GM23338 (cell line): ENCODE data around the gene ADRB2. TPM values are rescaled to one million over a fixed set of nuclear protein-coding genes. Genes with fewer than 3 reads are reported as not detected.

ENCODE experiments used
- ATAC-seq: fragments of 200-7000 bp; cut with Tn5 transposase; 3 replicates; pipeline ENCODE4 v1.9.1; 2020
- DNase-seq: peaks from one replicate; pipeline ENCODE4 v3.0.0-alpha.2; 2015; ENCODE audit warnings: low spot score
- H2AFZ ChIP-seq: fragments of 200-600 bp; sonication (generic); 2 replicates; pipeline ENCODE4 v1.8.0; 2016; ENCODE audit warnings: antibody characterized with exemption, mild to moderate bottlenecking, moderate library complexity
- H3F3A ChIP-seq: fragments of 200-600 bp; sonication (generic); replicated peaks from 2 replicates; pipeline ENCODE4 v1.8.0; 2017; ENCODE audit warnings: antibody characterized with exemption, mixed run types, low read depth
- H3K27ac ChIP-seq: fragments of 200-600 bp; sonication (generic); 2 replicates; pipeline ENCODE4 v1.6.1; 2016; ENCODE audit warnings: low read depth
- H3K27me3 ChIP-seq: fragments of 200-600 bp; sonication (generic); 2 replicates; pipeline ENCODE4 v1.8.0; 2016; ENCODE audit warnings: mild to moderate bottlenecking, mixed run types, moderate library complexity; ENCODE audit not compliant: insufficient read depth
- H3K36me3 ChIP-seq: fragments of 200-600 bp; sonication (generic); 2 replicates; pipeline ENCODE4 v1.8.0; 2016; ENCODE audit warnings: mild to moderate bottlenecking; ENCODE audit not compliant: insufficient read depth
- H3K4me1 ChIP-seq: fragments of 200-600 bp; sonication (generic); 2 replicates; pipeline ENCODE4 v1.8.0; 2016; ENCODE audit warnings: mild to moderate bottlenecking, moderate library complexity; ENCODE audit not compliant: insufficient read depth
- H3K4me2 ChIP-seq: fragments of 200-600 bp; sonication (generic); 2 replicates; pipeline ENCODE4 v1.7.1; 2017; ENCODE audit warnings: mixed run types
- H3K4me3 ChIP-seq: fragments of 200-600 bp; sonication (generic); 2 replicates; pipeline ENCODE4 v1.6.1; 2016; ENCODE audit warnings: mixed run types
- H3K79me2 ChIP-seq: fragments of 200-600 bp; sonication (generic); replicated peaks from 2 replicates; pipeline ENCODE4 v1.8.0; 2017; ENCODE audit warnings: mild to moderate bottlenecking; ENCODE audit not compliant: insufficient read depth
- H3K9me2 ChIP-seq: fragments of 200-600 bp; sonication (generic); 2 replicates; pipeline ENCODE4 v1.8.0; 2017; ENCODE audit not compliant: insufficient read depth
- H4K20me1 ChIP-seq: fragments of 200-600 bp; sonication (generic); replicated peaks from 2 replicates; pipeline ENCODE4 v1.8.0; 2017; ENCODE audit warnings: mild to moderate bottlenecking; ENCODE audit not compliant: insufficient read depth
- H3K27ac Mint-ChIP-seq: 2 replicates; pipeline ENCODE4 v1.8.0; 2020; ENCODE audit warnings: inconsistent platforms, mild to moderate bottlenecking, moderate library complexity, mixed read lengths
- H3K27me3 Mint-ChIP-seq: 3 replicates; pipeline ENCODE4 v1.8.0; 2022; ENCODE audit warnings: low read depth, mild to moderate bottlenecking, moderate library complexity, mixed read lengths, inconsistent platforms; ENCODE audit not compliant: insufficient read depth, poor library complexity
- H3K36me3 Mint-ChIP-seq: 3 replicates; pipeline ENCODE4 v1.8.0; 2021; ENCODE audit warnings: low read depth, mild to moderate bottlenecking, inconsistent platforms, moderate library complexity, mixed read lengths
- H3K4me1 Mint-ChIP-seq: 3 replicates; pipeline ENCODE4 v1.8.0; 2020; ENCODE audit warnings: mild to moderate bottlenecking, inconsistent platforms, mixed read lengths
- H3K4me3 Mint-ChIP-seq: 3 replicates; pipeline ENCODE4 v1.8.0; 2021; ENCODE audit warnings: moderate library complexity, mild to moderate bottlenecking, inconsistent platforms, mixed read lengths
- H3K9me3 Mint-ChIP-seq: 3 replicates; pipeline ENCODE4 v1.8.0; 2020; ENCODE audit warnings: moderate library complexity, mild to moderate bottlenecking, inconsistent platforms, mixed read lengths
- EZH2 ChIP-seq: fragments of 200-600 bp; sonication (generic); IDR thresholded peaks from one replicate; pipeline ENCODE4 v1.8.0; 2017; ENCODE audit warnings: antibody characterized with exemption, mild to moderate bottlenecking, low read depth; ENCODE audit not compliant: unreplicated experiment
- EZH2phosphoT487 ChIP-seq: fragments of 200-600 bp; sonication (generic); IDR thresholded peaks from one replicate; pipeline ENCODE4 v1.8.1; 2018; ENCODE audit warnings: antibody characterized with exemption; ENCODE audit not compliant: unreplicated experiment
- polyA plus RNA-seq: library from polyadenylated mRNA; unstranded; fragments of >200 nt; fragmentation: Nextera tagmentation; extraction: Ambion mirVana; gene quantifications from 2 replicates; pipeline ENCODE4 v1.2.1, GENCODE V29; 2016
- total RNA-seq: library from RNA; depleted of rRNA; stranded (reverse); fragments of >200 nt; shearing (Covaris generic); gene quantifications from 2 replicates; pipeline ENCODE4 v1.2.3, GENCODE V29; 2014
- TF ChIP-seq, protein P1 (sequence below): fragments of 250-450 bp; sonication (Bioruptor Pico); IDR thresholded peaks from 2 replicates; pipeline ENCODE4 v1.5.0; 2020; ENCODE audit warnings: mild to moderate bottlenecking, moderate library complexity
- TF ChIP-seq, protein P2 (sequence below): IDR thresholded peaks from 2 replicates; pipeline ENCODE4 v1.6.1; 2016; ENCODE audit warnings: antibody characterized with exemption
- TF ChIP-seq, protein P3 (sequence below), 2 experiments: fragments of 200-600 bp in 1 of 2; sonication (generic) in 1 of 2; conservative IDR thresholded peaks; 2 replicates each; pipeline versions ENCODE4 v1.5.1 to v1.6.1; 2016 to 2017; ENCODE audit warnings: antibody characterized with exemption in 2 of 2, low read depth in 2 of 2, mild to moderate bottlenecking in 2 of 2, moderate library complexity in 1 of 2

ADRB2 gene
- total and polyA plus RNA-seq, 2 experiments from 2014 or later: 0.44 to 1.3 TPM

DNA sequence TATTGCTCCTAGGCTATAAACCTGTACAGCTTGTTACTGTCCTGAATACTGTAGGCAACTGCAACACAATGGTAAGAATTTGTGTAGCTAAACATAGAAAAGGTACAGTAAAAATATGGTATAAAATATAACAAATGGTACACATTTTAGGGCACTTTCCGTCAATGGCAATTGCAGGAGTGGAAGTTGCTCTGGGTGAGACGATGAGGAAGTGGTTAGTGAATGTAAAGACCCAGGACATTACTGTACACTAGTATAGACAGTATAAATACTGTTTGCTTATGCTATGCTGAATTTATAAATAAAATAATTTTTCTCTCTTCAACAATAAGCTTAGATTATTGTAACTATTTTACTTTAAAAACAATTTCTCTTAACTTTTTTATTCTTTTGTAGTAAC, 15.6 kb upstream of the ADRB2 start (continued):
- TF ChIP-seq, protein P1, sequence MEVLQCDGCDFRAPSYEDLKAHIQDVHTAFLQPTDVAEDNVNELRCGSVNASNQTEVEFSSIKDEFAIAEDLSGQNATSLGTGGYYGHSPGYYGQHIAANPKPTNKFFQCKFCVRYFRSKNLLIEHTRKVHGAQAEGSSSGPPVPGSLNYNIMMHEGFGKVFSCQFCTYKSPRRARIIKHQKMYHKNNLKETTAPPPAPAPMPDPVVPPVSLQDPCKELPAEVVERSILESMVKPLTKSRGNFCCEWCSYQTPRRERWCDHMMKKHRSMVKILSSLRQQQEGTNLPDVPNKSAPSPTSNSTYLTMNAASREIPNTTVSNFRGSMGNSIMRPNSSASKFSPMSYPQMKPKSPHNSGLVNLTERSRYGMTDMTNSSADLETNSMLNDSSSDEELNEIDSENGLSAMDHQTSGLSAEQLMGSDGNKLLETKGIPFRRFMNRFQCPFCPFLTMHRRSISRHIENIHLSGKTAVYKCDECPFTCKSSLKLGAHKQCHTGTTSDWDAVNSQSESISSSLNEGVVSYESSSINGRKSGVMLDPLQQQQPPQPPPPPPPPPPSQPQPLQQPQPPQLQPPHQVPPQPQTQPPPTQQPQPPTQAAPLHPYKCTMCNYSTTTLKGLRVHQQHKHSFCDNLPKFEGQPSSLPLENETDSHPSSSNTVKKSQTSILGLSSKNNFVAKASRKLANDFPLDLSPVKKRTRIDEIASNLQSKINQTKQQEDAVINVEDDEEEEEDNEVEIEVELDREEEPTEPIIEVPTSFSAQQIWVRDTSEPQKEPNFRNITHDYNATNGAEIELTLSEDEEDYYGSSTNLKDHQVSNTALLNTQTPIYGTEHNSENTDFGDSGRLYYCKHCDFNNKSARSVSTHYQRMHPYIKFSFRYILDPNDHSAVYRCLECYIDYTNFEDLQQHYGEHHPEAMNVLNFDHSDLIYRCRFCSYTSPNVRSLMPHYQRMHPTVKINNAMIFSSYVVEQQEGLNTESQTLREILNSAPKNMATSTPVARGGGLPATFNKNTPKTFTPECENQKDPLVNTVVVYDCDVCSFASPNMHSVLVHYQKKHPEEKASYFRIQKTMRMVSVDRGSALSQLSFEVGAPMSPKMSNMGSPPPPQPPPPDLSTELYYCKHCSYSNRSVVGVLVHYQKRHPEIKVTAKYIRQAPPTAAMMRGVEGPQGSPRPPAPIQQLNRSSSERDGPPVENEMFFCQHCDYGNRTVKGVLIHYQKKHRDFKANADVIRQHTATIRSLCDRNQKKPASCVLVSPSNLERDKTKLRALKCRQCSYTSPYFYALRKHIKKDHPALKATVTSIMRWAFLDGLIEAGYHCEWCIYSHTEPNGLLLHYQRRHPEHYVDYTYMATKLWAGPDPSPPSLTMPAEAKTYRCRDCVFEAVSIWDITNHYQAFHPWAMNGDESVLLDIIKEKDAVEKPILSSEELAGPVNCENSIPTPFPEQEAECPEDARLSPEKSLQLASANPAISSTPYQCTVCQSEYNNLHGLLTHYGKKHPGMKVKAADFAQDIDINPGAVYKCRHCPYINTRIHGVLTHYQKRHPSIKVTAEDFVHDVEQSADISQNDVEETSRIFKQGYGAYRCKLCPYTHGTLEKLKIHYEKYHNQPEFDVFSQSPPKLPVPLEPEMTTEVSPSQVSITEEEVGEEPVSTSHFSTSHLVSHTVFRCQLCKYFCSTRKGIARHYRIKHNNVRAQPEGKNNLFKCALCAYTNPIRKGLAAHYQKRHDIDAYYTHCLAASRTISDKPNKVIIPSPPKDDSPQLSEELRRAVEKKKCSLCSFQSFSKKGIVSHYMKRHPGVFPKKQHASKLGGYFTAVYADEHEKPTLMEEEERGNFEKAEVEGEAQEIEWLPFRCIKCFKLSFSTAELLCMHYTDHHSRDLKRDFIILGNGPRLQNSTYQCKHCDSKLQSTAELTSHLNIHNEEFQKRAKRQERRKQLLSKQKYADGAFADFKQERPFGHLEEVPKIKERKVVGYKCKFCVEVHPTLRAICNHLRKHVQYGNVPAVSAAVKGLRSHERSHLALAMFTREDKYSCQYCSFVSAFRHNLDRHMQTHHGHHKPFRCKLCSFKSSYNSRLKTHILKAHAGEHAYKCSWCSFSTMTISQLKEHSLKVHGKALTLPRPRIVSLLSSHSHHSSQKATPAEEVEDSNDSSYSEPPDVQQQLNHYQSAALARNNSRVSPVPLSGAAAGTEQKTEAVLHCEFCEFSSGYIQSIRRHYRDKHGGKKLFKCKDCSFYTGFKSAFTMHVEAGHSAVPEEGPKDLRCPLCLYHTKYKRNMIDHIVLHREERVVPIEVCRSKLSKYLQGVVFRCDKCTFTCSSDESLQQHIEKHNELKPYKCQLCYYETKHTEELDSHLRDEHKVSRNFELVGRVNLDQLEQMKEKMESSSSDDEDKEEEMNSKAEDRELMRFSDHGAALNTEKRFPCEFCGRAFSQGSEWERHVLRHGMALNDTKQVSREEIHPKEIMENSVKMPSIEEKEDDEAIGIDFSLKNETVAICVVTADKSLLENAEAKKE (CRISPR knock-in tag): no peak
- TF ChIP-seq, protein P2, sequence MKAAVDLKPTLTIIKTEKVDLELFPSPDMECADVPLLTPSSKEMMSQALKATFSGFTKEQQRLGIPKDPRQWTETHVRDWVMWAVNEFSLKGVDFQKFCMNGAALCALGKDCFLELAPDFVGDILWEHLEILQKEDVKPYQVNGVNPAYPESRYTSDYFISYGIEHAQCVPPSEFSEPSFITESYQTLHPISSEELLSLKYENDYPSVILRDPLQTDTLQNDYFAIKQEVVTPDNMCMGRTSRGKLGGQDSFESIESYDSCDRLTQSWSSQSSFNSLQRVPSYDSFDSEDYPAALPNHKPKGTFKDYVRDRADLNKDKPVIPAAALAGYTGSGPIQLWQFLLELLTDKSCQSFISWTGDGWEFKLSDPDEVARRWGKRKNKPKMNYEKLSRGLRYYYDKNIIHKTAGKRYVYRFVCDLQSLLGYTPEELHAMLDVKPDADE: no peak

DNA sequence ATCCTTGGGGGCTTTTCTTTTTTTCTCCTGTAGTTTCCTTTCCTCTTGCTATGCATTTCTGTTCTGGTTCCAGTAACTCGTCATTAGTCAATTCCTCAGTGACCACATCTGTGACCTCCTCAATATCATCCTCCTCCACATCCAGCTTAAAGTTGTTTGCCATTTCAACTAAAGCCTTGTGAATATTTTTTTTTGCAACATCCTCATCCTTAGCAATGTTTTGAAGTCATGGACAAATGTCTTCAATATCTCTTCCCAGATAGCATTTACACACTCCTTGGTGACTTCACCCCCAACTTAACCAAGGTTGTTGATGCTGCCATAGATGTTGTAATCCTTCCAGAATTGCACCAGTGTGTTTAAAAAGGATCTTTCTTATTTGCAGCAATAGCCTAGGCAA, 14.7 kb upstream of the ADRB2 start:
- Histone ChIP-seq H3K36me3 (no peaks in the 10 kb centered on the region), H3K9me2 (no peaks in the 10 kb centered on the region), H3K79me2 (no peaks in the 10 kb centered on the region), H3K27me3 (no peaks in the 10 kb centered on the region), H4K20me1 (no peaks in the 10 kb centered on the region), H3K4me1 (no peaks in the 10 kb centered on the region), H3K4me3 (no peak overlapping the region), H3K27ac (no peak overlapping the region), H2AFZ (no peak overlapping the region), H3K4me2 (no peak overlapping the region), H3F3A (no peaks in the 10 kb centered on the region)
- Mint-ChIP-seq H3K4me3 (no peak overlapping the region), H3K4me1 (peaks cover 4% of the 10 kb centered on the region; the same call in 2 of the 3 replicates), H3K36me3 (no peaks in the 10 kb centered on the region), H3K9me3 (no peaks in the 10 kb centered on the region), H3K27ac (no peak overlapping the region), H3K27me3 (no peaks in the 10 kb centered on the region)
- no peak for ATAC-seq
- no peak for DNase-seq
- TF ChIP-seq, protein P1 (CRISPR knock-in tag): no peak
- TF ChIP-seq EZH2 (no peak), EZH2phosphoT487 (no peak)
- TF ChIP-seq, protein P3, sequence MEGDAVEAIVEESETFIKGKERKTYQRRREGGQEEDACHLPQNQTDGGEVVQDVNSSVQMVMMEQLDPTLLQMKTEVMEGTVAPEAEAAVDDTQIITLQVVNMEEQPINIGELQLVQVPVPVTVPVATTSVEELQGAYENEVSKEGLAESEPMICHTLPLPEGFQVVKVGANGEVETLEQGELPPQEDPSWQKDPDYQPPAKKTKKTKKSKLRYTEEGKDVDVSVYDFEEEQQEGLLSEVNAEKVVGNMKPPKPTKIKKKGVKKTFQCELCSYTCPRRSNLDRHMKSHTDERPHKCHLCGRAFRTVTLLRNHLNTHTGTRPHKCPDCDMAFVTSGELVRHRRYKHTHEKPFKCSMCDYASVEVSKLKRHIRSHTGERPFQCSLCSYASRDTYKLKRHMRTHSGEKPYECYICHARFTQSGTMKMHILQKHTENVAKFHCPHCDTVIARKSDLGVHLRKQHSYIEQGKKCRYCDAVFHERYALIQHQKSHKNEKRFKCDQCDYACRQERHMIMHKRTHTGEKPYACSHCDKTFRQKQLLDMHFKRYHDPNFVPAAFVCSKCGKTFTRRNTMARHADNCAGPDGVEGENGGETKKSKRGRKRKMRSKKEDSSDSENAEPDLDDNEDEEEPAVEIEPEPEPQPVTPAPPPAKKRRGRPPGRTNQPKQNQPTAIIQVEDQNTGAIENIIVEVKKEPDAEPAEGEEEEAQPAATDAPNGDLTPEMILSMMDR (conservative IDR thresholded peaks at IDR 0.05; ENCODE audit: low read depth in 2 of 2): no peak
